Activated CD4-positive, alpha-beta T cell treated with anti-CD3 and anti-CD28 coated beads, Interleukin-10, Interleukin-2, amounts not matched to agents 100 ng/mL and 50 ng/mL, durations not matched to agents 16 hours and 8 hours (primary cell): ENCODE results near the gene FBXO47.

Experiments
- DNase-seq: peaks from one replicate; pipeline ENCODE4 v3.0.0-alpha.2; 2020

Gene FBXO47

GRCh38 chr17:38967290-38967738 is at the start of gene FBXO47:
Gene FBXO47 (minus strand): TSS chr17:38967403. CDS start chr17:38963025, 4,378 bp downstream.
- peak; percentile 83 for DNase-seq

GRCh38 chr17:39016193-39017153 is 49.3 kb upstream of the FBXO47 start:
- no peak for DNase-seq

- no peak for DNase-seq
Measured at GRCh38 chr17:39015546-39015935, 48.3 kb upstream of the FBXO47 start.

DNA sequence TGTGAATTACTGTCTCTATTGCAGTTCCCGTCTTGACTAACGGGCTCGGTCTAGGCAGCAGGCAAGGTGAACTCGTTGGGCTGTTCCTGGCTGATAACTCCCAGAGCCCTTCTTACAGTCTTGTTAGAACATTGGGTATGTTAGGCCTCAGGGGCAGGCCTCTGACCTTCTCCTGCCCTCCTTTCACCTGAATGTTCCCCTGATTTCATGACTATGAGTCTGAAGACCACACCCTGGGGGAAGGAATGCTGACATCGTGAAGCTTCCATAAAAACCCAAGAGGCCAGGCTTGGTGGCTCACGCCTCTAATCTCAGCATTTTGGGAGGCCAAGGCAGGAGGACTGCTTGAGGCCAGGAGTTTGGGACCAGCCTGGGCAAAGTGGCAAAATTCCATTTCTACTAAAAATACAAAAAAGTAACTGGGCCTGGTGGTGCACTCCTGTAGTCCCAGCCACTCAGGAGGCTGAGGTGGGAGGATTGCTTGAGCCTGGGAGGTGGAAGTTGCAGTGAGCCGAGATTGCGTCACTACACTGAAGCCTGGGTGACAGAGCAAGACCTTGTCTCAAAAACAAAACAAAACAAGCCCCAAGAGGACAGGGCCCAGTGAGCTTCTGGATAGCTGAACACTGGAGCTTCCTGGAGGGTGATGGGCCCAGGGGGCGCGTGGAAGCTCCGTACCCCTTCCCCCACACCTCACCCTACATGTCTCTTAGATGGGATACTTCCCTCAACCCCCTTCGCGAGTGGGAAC is 47.8 kb upstream of the FBXO47 start:
- no peak for DNase-seq

GRCh38 chr17:39014044-39014794 is 47.0 kb upstream of the FBXO47 start:
- no peak for DNase-seq

GRCh38 chr17:39012725-39013124 is 45.5 kb upstream of the FBXO47 start:
- DNase-seq, result no peak

DNA sequence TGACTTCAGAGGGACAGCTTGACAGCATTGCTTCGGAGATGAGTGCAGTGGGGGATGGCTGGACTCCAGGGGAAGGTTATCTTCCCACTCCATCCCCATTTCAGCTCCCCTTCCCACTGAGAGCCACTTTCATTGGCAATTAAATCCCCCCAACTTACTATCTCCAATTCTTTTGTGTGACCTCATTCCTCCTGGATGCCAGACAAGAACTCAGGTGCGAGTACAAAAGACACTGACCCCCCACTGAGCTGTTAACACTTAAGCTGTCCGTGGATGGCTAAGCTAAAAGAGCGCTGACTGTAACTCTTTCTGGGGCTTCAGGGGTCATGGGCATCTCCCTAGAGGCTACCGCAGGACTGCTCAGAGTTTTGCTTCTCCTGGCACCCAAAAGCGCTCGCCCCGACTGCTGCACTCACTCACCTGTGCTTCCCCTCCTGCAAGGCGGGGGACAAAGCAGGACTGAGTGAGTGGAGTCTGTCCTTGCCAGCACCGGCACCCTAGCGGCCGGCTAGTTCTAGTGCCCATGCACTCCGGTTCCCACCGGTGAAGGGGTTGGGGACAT is 44.8 kb upstream of the FBXO47 start:
- no peak for DNase-seq

DNA sequence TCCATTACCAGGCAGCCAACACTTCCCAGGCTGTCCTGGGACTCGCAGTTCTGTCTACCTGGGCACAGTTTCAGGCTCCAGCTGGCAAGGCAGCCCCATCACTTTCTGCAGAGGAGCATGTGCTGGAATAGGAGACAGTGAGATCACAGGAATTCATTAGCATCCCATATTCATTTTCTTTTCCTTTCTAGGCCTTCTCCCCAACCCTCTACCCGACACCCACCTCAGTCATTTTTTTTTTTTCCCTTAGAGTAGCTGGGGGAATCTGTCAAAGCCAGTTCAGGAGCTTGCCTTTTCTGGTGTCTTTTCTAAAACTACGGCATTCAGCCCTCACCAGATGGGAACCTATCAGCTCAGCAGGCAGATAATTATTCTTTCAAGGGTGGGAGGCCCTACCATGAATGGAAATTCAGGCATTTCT is 42.4 kb upstream of the FBXO47 start:
- no peak for DNase-seq

GRCh38 chr17:39008633-39009032 is 41.4 kb upstream of the FBXO47 start:
- DNase-seq, result no peak

GRCh38 chr17:39002991-39003715 is 36.0 kb upstream of the FBXO47 start:
- DNase-seq, result no peak

DNA sequence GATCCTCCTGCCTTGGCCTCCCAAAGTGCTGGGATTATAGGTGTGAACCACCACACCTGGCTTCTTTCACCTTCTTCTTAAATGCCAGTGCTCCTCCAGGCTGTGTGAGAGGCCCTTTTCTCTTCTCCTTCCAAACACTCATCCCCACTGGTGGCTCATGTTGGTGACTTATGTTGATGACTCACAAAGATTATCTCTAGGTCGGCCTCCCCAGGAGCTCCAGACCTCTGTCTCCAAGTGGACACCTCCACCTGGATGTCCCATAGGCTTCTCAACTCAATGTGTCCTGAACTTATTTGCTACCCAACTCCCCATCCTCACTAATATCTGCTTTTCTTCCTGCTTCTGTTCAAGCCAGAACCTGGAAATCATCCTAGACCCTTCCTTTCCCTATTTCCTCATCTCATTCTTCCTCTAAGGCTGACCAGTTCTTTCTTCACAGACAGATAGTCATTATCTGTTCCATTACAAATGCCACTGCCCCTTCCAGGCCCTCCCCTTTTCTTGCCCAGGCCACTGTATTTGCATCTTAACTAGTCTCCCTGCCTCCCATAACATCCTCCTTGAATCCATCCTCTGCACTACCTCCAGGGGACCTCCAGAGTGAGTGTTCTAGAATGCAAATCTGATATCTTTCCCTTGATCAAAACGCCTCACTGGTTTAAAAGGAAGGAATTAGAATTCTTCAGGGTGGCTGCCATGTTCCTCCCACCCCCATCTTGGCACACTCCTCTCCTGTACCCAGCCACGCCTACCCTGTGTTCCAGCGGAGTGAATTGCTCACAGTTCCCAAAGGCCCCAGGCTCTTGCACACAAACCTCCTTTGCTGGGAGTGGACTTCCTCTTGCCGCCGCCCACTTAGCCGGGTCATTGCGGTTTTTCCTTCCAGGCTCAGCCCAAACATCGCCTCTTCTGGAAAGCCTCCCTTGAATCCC is 34.8 kb upstream of the FBXO47 start:
- no peak for DNase-seq

- no peak for DNase-seq
Measured at GRCh38 chr17:39000021-39000601, 32.9 kb upstream of the FBXO47 start.

DNA sequence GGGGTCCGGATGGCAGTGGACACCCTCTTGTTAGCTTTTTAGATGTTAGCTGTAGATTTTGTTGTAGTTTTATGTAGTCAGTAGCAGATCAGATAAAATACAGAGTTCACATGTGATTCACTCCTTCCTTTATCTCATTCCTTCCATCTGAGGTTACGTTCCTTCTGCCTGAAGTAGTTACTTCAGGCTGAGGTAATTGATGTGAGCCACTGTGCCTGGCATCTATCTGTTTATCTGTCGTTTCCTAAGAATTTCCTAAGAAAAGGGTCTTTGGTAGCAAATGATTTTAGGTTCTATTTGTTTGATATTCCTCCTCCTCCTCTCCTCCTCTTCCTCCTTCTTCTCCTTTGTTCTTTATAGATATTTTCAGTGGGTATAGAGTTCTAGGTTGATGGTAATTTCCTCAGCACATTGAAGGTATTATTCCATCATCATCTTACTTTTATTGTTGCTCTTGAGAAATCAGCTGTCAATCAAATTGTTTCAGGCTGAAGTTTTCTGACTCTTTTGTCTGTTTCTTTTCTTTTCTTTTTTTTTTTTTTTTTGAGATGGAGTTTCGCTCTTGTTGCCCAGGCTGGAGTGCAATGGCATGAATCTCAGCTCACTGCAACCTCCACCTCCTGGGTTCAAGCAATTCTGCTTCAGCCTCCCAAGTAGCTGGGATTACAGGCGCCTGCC is 29.6 kb upstream of the FBXO47 start:
- no peak for DNase-seq

DNA sequence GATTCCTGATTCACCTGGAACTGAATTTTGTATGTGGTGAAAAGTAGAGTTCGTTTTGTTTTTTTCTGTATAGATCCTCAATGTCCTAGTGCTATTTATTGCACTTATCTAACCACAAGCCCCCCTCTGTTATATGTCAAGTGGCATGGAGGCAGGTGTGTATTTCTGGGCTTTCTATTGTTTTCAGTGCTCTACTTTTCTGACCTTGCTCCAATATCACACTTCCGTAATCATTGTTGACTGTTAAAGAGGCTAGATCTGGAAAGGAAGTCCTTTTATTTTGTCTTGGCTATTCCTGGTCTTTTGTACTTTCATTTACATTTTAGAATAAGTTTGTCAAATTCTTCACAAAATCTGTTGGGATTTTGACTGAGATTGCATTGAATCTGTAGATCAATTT is 26.8 kb upstream of the FBXO47 start:
- no peak for DNase-seq

DNA sequence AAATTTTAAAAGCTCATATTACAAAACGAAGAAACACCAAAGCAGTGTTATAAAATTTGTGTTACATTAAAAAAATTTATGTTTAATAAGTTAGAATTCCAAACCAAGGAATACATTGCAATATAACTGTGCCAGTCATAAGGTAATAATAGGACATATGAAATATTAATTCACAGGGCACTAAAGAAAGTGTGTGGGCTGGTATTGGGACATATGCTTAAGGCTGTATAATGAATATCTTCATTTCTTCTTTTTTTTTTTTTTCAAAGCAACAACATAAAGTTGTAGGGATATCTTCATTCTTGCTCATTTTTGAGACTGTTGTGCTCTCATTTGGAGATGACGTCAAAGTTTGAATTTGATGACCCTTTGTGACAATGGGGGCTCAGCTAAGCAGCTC is 17.5 kb upstream of the FBXO47 start:
- no peak for DNase-seq

DNA sequence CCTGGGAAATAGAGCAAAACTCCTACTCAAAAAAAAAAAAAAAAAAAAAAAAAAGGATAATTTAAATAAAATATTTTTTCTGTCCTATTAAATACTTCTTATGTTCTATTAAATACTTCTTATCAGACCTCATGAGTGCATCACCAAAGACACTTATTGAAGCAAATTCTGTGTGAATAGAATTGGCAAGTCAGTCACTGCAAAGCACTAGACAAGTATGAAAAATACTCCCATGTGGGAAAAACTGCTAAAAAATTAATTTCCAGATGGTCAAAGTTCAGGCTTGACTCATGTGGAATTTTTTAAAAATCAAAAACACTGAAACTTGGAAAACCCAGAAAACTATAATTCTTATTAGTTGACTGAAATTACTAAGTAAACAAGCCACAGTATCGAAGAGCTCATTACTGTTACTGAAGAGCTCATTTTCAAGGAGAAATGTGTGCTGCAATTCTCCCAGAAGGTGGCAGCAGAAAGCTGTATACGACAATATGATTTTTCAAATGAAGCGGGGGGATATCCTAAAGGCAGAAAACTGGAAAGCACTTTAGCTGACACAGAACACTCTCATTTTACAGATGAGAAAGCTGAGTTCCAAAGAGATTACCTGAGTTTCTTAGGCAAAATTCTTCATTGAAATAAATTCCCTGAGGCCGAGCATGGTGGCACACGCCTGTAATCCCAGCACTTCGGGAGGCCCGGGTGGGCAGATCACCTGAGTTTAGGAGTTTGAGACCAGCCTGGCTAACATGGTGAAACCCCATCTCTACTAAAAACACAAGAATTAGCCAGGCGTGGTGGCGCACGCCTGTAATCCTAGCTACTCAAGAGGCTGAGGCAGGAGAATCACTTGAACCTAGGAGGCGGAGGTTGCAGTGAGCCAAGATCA is 15.9 kb upstream of the FBXO47 start:
- peak; percentile 68 for DNase-seq

GRCh38 chr17:38981636-38982035 is 14.4 kb upstream of the FBXO47 start:
- no peak for DNase-seq

GRCh38 chr17:38980490-38981217 is 13.5 kb upstream of the FBXO47 start:
- DNase-seq, result no peak
